ES-I3 (cell line): ENCODE results near the gene CTNNA2.

ENCODE experiments used
- H3K36me3 ChIP-seq: 2 replicates; pipeline ENCODE4 v1.6.1; 2013; ENCODE audit warnings: mild to moderate bottlenecking, low read length, control low read depth, moderate library complexity; ENCODE audit not compliant: insufficient read depth
- H3K4me1 ChIP-seq: 2 replicates; pipeline ENCODE4 v1.6.1; 2013; ENCODE audit warnings: mild to moderate bottlenecking, control low read depth, low read length; ENCODE audit not compliant: insufficient read depth
- H3K9ac ChIP-seq: 2 replicates; pipeline ENCODE4 v1.6.1; 2013; ENCODE audit warnings: low read depth, mild to moderate bottlenecking, low read length, moderate library complexity
- H3K9me3 ChIP-seq: 2 replicates; pipeline ENCODE4 v1.6.1; 2013; ENCODE audit warnings: mild to moderate bottlenecking, low read length, moderate library complexity; ENCODE audit not compliant: control insufficient read depth, insufficient read depth

The CTNNA2 gene

DNA sequence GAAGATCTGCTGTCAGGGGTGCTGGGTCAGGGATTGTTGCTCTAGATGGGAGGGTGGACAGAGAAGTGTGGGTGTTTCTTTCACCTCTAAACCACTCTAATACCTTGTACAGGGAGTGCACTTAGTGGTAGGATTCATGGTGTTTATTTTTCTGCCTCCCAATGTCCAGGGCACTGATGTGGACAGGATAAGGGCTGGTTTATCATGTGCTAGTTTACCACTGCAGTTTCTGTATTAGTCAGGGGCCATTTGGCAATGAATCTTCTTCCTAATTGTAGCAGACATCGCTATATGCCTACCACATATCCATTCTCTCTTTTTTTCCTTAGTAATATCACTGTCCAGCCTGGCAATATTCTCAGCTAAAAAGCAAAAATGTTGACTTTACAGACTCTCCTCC, 842.0 kb downstream of the CTNNA2 start:
- Histone ChIP-seq H3K4me1 (peaks cover 10% of the 10 kb centered on the region; the same call in 1 of the 2 replicates), H3K36me3 (no peaks in the 10 kb centered on the region), H3K9ac (no peak overlapping the region), H3K9me3 (no peaks in the 10 kb centered on the region)

DNA sequence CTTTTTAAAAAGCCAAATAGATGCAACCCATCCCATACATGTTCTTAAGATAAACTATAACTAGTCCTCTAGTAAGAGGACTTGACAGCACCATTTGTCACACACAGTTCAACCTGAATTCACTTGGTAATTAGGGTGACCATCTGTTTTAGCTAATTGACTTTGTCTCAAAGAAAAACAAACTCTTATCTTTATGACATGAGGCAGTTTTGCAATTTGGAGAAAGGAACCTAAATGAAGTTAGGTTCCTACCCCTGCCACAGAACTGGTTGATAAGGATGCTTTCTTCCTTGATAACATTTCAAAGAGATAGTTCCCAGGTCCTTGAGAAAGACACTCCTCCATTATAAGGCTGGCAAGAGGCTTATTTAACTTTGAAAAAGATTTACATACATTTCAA, 849.1 kb downstream of the CTNNA2 start:
- Histone ChIP-seq H3K9me3 (no peaks in the 10 kb centered on the region), H3K9ac (no peak overlapping the region), H3K36me3 (no peaks in the 10 kb centered on the region), H3K4me1 (peaks cover 19% of the 10 kb centered on the region)

DNA sequence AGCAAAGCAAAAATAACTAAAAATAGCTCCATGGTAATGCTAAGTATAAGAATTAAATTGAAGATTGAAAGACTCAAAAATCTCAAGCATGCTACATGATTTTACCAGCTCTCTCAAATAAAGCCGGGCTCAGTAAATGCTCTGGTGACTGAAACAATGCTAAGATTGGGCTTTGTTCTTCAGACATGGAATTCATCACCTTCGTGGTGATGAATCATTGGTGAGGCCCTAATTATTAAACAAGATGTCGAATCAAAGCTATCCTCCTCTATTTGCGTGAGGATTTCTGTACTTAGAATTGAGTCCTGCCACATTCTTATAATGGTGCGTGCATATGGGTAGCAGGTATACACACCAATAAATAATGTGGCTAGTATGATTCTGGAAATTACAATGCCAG, 850.5 kb downstream of the CTNNA2 start:
- H3K9ac ChIP-seq, result no peak overlapping the region
- no peaks in the 10 kb centered on the region for H3K9me3 ChIP-seq
- H3K36me3 ChIP-seq, result no peaks in the 10 kb centered on the region
- peaks cover 19% of the 10 kb centered on the region for H3K4me1 ChIP-seq

DNA sequence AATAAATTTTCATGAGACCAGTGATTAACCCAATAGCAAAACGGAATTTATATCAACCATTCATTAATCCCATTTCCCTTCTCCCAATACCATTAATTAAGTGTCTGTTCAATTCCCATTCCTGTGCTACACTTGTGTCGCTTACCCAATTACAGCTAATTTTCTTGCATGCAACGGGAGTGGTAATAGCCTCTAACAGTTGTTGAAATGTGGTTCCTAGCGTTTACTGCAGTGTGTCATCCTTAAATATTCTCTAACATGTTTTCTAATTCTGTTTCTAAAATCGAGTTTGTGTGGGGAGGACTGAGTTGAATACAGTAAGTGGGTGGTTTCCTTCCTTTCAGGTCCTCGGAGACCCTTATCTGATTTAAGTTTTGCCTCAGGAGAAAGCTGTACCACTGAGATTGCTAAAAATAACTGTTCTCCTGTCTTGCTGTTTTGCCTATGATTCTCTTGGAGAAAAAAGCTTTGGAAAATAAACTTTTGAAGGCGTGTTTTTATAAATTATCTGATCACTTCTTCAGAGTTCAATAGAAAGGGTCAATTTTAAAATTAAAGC, 851.0 kb downstream of the CTNNA2 start:
- peaks cover 19% of the 10 kb centered on the region for H3K4me1 ChIP-seq
- H3K9me3 ChIP-seq, result no peaks in the 10 kb centered on the region
- H3K9ac ChIP-seq, result no peak overlapping the region
- no peaks in the 10 kb centered on the region for H3K36me3 ChIP-seq

DNA sequence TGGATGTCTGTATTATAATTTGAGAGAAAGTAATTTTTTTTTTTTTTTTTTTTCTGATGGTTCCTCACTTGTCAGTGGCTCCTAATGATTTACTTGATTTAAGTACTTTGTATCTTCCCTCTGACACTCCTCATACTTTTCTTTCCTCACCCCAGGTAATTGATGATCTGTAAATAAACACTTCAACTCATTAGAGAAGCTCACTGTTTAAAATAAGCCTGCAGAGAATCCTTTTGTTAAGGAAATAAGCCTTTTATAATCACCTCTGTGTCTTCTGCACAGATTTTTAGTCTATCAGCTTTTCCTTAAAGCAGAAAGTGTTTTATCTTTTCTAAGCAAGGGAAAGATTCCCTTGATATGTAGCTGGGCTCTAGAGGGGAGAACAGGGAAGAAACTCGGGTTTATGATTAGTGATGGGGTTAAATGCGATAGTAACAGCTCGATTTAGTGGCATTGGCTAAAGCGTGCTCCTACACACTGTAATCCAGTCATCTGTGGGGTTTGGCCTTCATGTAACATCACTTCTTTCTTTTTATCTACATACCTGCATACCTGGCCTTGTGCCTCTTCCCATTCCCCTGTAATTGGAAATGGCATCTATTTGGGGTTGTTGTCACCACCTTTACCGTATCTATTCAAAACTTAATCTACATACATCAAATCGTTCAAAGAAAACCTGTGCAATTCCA, 851.8 kb downstream of the CTNNA2 start:
- Histone ChIP-seq H3K36me3 (no peaks in the 10 kb centered on the region), H3K4me1 (peaks cover 19% of the 10 kb centered on the region), H3K9me3 (no peaks in the 10 kb centered on the region), H3K9ac (no peak overlapping the region)

DNA sequence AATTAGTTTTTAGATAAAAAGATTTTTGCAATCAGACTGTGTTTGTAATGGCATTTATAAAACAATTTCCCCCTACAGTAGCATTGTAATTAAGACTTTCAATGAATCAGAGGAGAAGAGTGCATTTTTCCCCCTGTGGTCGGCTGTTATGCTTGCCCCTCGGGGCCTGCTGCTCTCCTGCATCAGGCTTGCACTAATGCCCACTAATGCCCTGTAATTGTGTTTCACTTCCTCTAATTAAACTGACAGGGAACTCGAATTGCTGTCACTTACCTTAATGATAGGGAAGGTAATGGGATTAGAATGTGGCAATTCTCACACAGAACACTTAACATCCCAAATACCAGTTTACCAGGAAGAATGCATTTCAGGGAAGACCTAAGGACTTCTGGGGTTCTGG, 852.9 kb downstream of the CTNNA2 start:
- peaks cover 19% of the 10 kb centered on the region for H3K4me1 ChIP-seq
- no peak overlapping the region for H3K9ac ChIP-seq
- no peaks in the 10 kb centered on the region for H3K36me3 ChIP-seq
- H3K9me3 ChIP-seq, result no peaks in the 10 kb centered on the region

DNA sequence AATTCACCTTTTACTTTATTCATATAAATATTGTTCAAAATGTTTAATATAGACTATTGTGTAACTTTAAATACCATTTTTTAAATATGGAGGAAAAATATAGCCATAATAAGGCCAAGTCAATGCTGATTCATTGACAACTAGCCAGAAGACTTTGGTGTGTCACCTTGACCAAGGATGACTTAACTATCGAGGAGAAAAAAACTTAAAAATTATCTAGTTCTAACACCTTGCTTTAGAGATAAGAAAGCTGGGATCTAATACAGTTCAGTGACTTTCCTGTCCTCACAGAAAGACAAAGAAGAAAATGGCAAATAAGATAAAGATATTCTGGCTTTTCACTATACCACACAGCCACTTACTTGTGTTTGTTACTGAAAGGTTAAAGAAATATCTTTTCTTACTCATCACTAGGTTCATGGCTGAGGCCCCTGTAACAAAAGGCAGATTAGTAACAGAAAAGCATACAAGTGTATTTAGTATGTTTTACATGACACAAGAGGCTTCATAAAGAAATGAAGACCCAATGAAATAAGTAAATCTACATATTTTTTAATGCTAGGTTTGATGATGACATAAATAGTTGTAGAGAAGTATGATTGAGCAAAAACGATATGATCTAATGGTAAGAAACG, 857.6 kb downstream of the CTNNA2 start:
- H3K36me3 ChIP-seq, result no peaks in the 10 kb centered on the region
- H3K9me3 ChIP-seq, result no peaks in the 10 kb centered on the region
- peaks cover 4% of the 10 kb centered on the region; the same call in 1 of the 2 replicates for H3K4me1 ChIP-seq
- no peak overlapping the region for H3K9ac ChIP-seq

DNA sequence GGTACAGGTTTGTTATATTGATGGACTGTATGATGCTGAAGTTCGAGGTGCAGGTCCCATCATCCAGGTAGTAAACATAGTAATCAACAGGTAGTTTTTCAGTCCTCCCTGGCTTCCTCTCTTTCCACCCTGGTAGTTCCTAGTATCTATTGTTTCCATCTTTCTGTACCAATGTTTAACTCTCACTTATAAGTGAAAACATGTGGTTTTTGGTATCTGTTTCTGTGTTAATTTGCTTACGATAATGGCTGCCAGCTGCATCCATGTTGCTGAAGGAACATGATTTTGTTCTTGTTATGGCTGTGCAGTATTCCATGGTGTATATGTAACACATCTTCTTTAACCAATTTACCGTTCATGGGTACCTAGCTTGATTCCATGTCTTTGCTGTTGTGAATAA, 861.3 kb downstream of the CTNNA2 start:
- Histone ChIP-seq H3K4me1 (no peaks in the 10 kb centered on the region), H3K9ac (no peak overlapping the region), H3K9me3 (no peaks in the 10 kb centered on the region), H3K36me3 (no peaks in the 10 kb centered on the region)

DNA sequence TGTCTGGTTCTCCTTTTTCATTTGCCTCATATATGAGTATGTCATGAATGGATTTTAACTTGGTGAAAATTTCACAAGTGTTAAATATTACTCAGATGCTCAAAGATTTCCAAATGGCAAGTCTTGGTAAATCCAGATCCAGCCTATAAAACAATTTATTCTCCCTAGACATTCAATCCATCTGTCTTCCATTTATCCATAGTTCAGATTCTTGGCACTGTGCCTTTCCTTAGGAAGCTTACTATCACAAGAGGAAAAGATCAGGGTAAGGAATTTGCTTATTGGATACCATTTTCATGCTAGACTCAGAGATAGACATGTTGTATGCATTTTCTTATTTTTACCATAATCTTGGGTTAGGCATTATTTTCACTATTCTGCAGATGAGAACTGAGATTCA, 864.2 kb downstream of the CTNNA2 start:
- Histone ChIP-seq H3K9ac (no peak overlapping the region), H3K9me3 (no peaks in the 10 kb centered on the region), H3K36me3 (no peaks in the 10 kb centered on the region), H3K4me1 (no peaks in the 10 kb centered on the region)

DNA sequence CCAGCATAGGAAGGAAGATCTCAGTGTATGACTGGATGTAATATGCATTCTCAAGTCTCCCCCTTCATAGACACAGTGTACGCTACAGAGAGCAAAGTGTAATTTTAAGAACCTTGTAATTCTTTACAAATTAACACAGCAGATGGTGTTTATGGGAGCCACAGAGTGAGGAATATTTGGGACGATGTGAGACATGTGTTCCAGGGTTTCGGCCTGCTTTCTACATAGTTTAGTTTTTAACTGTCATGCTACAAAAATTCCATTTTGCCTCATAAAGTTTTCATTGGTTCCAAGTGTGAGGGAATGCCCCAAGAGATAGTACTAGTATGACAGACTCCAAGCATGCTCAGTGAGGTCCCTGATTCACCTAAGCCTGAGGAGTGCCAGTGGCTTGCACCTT, 867.9 kb downstream of the CTNNA2 start:
- H3K9me3 ChIP-seq, result no peaks in the 10 kb centered on the region
- H3K4me1 ChIP-seq, result no peaks in the 10 kb centered on the region
- no peaks in the 10 kb centered on the region for H3K36me3 ChIP-seq
- H3K9ac ChIP-seq, result no peak overlapping the region

DNA sequence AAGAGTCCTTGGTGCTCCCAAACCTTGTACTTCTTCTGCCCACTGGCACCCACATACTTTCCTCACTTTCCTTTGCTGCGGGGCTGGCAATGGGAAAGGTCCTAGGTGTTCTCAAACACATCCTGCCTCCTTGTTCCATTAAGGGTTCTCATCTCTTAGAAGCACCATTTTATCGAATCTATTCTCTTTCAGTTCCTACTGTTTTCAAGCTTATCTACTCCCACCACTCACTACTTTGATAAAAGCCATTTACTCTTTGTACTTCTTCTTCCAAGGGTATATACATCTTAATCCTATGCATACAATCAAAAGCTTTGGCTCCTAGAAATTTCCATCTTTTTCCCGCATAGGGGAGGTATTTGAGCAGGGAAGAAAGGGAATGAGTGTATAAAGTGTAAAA, 868.8 kb downstream of the CTNNA2 start:
- Histone ChIP-seq H3K4me1 (no peaks in the 10 kb centered on the region), H3K36me3 (no peaks in the 10 kb centered on the region), H3K9ac (no peak overlapping the region), H3K9me3 (no peaks in the 10 kb centered on the region)

DNA sequence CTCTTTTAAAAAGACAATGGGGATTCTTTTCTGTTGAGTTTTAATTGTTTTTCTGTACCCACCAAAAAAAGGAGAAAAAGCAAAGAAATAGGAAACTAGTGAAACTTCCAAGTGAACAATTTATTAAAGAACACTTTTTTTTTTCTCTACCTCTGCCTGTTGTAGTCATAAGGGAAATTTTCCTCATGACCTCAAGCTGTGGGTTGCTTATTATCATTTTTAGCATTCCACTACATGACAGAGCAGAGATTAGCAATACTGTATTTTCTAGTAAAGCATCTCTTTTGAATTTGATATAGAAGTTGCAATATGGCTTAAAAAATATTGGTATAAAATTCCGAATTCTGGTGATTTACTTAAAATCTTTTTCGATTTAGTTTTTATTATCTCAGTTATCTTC, 879.6 kb downstream of the CTNNA2 start:
- no peaks in the 10 kb centered on the region for H3K9me3 ChIP-seq
- no peak overlapping the region for H3K9ac ChIP-seq

DNA sequence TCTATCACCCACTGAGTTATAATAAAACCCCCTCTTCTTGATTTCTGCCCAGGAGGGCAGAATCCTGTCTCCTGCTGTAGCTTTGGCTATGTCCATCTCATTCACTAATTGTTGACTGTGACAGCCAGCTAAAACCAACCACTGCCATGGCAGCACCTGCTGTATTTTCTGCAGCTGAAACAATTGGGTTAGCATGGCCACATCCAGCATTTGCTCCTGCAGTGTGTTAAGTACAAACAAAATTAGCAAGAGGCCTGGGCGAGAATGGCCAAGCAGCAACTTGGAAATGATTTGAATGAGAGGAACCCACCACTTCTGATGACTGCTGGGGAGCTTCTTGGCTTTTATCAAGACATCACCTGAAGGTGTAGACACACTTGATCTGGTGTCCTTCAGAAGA, 881.1 kb downstream of the CTNNA2 start:
- H3K9ac ChIP-seq, result no peak overlapping the region
- no peaks in the 10 kb centered on the region for H3K9me3 ChIP-seq
- H3K36me3 ChIP-seq, result no peaks in the 10 kb centered on the region
- no peaks in the 10 kb centered on the region for H3K4me1 ChIP-seq

More for the DNA sequence above, 879.6 kb downstream of the CTNNA2 start:
- Histone ChIP-seq H3K36me3 (no peaks in the 10 kb centered on the region), H3K4me1 (no peaks in the 10 kb centered on the region)

DNA sequence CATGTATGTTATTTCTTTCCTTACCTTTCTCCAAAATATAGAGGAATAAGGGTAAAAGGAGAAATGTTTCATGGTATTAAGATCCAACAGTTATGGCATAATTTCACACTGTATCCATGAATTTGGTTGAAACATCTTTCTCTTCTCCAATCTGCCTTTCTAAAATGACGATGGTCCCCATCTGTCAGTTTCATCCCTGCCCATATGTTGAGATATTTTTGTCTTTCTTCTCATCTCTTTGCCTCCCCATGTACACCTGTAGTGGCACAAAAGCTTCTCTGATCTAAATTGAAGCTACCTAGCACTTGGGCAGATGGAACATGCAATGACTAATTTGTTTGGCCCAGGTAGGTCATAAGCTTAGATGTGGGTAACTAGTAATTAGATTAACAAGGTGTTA, 882.4 kb downstream of the CTNNA2 start:
- H3K9me3 ChIP-seq, result no peaks in the 10 kb centered on the region
- H3K36me3 ChIP-seq, result no peaks in the 10 kb centered on the region
- H3K9ac ChIP-seq, result no peak overlapping the region
- H3K4me1 ChIP-seq, result no peaks in the 10 kb centered on the region

DNA sequence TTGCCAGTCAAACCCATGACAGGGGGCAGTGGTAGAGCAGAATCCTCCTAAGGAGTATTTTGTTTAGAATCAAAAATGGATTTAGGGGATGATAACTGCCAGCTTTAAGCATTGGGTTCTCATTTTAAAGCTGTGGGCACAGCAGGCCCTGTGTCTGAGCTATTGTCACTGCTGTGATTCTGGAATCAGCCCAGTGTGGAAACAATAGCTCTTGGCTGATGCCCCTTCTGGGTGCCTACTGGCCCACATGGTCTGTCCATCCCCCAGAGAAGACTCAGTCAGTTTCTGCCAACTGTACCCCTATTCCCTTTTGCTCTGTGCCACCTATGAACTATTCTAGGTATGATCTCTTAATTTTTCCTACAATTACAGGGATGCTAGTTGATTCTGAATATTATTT, 883.4 kb downstream of the CTNNA2 start:
- no peak overlapping the region for H3K9ac ChIP-seq
- no peaks in the 10 kb centered on the region for H3K9me3 ChIP-seq
- no peaks in the 10 kb centered on the region for H3K36me3 ChIP-seq
- no peaks in the 10 kb centered on the region for H3K4me1 ChIP-seq
